BJ (cell line): ENCODE data around the gene LHFPL2. TPM values are rescaled to one million over a fixed set of nuclear protein-coding genes. Genes with fewer than 3 reads are reported as not detected.

Experiments used
- CTCF ChIA-PET: fragments of 350-600 bp; formaldehyde crosslinking; extraction: SDS; loops from one replicate; lab custom pipeline; 2021; ENCODE audit warnings: antibody characterized with exemption, inconsistent platforms; lab: Yijun Ruan, JAX
- POLR2A ChIA-PET: fragments of 300-600 bp; sonication (Branson Sonifier 250); formaldehyde crosslinking; extraction: SDS; loops from one replicate; lab custom pipeline; 2021; ENCODE audit warnings: antibody characterized with exemption; lab: Charles Lee
- DNase-seq: peaks from one replicate; pipeline ENCODE4 v3.0.0-alpha.2; 2011; ENCODE audit warnings: low read depth
- H3K27me3 ChIP-seq: 2 replicates; pipeline ENCODE4 v1.6.0; 2011; ENCODE audit warnings: low read length; ENCODE audit not compliant: control insufficient read depth, insufficient read depth
- H3K36me3 ChIP-seq: 2 replicates; pipeline ENCODE4 v1.5.1; 2011; ENCODE audit warnings: low read length; ENCODE audit not compliant: control insufficient read depth, insufficient read depth
- H3K4me3 ChIP-seq: 2 replicates; pipeline ENCODE4 v1.5.1; 2011; ENCODE audit warnings: low read depth, mild to moderate bottlenecking, control low read depth, low read length
- polyA plus RNA-seq: library from polyadenylated mRNA; depleted of rRNA; stranded (reverse); fragments of >200 nt; gene quantifications from 2 replicates; pipeline ENCODE4 v1.2.3, GENCODE V29; 2011
- TF ChIP-seq, protein P1 (sequence below): IDR thresholded peaks from 2 replicates; pipeline ENCODE4 v1.5.1; 2011; ENCODE audit warnings: low read depth, mild to moderate bottlenecking, control low read depth, inconsistent platforms, low read length, moderate library complexity; ENCODE audit not compliant: insufficient read depth

Gene LHFPL2
- polyA plus RNA-seq, 1 experiment = 4.4 TPM

DNA sequence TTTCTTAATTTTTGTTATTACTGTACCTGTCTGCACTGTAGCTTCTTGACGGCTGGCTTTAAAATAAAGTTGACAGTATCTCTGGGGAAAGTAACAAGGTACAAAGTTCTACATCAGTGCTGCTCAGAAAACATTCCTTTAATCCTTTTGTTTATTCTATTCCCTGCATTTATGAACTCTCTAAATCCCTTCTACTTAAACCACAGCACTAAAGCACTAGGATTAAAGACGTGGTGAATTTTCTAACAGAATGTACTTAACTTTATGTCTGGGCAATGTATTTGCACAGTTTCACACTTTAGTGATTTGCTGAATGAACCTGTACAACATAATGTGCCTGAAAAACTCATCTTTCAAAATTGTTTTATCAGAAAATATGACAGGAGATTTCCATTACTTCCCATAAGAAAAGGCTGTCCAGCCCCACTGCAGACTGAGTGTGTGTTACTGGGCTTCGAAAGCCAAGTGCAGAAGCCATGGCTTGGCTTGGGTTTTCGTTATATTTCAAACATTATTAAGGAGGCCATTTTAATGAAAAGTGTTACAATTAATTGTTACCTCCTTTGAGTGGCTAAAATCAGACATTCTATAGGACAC is 43.8 kb downstream of the LHFPL2 start:
- CTCF ChIA-PET = no interaction called here
- Histone ChIP-seq H3K36me3 (no peaks in the 10 kb centered on the region), H3K27me3 (no peaks in the 10 kb centered on the region), H3K4me3 (no peak overlapping the region)
- TF ChIP-seq, protein P1, sequence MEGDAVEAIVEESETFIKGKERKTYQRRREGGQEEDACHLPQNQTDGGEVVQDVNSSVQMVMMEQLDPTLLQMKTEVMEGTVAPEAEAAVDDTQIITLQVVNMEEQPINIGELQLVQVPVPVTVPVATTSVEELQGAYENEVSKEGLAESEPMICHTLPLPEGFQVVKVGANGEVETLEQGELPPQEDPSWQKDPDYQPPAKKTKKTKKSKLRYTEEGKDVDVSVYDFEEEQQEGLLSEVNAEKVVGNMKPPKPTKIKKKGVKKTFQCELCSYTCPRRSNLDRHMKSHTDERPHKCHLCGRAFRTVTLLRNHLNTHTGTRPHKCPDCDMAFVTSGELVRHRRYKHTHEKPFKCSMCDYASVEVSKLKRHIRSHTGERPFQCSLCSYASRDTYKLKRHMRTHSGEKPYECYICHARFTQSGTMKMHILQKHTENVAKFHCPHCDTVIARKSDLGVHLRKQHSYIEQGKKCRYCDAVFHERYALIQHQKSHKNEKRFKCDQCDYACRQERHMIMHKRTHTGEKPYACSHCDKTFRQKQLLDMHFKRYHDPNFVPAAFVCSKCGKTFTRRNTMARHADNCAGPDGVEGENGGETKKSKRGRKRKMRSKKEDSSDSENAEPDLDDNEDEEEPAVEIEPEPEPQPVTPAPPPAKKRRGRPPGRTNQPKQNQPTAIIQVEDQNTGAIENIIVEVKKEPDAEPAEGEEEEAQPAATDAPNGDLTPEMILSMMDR = no peak
- POLR2A ChIA-PET = no interaction called here
- DNase-seq = no peak

DNA sequence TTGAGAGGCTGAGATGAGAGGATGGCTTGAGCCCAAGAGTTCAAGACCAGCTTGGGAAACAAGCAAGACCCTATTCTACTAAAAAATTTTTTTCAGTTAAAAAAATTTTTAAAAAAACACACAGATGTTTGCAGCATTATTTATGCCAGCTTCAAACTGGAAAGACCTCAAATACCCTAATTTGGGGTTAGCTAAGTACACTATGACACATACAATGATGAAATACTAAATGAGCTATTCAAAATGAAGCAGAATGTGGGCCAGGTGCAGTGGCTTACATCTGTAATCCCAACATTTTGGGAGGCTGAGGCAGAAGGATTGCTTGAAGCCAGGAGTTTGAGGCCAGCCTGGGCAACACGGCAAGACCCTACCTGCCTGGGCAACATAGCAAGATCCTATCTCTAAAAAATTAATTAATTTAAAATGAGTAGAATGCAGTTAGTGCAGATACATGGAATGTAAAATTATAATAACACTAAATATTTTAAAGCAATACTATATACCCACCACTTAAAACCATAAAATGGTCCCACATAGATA is 44.9 kb downstream of the LHFPL2 start:
- Histone ChIP-seq H3K4me3 (no peak overlapping the region), H3K27me3 (no peaks in the 10 kb centered on the region), H3K36me3 (no peaks in the 10 kb centered on the region)
- POLR2A ChIA-PET = no interaction called here
- TF ChIP-seq, protein P1 = no peak
- CTCF ChIA-PET = no interaction called here
- DNase-seq = no peak

DNA sequence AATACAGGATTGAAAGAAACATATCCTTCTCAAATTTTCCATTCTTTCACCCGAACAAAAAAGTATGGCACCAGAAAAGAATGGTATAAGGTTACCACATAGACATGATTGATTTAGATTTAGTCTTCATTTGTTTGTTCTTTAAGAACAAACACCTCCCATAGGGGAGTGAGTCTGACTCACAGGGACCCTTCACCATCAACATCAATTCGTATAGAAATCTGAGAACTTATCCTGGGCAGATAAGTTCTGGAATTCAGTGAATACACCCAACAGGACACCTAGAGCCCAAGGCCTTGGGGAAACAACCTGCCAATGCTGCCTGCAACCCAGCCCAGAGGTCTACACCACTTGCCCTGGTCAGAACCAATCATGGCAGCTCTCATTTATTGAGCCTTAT is 46.2 kb downstream of the LHFPL2 start:
- POLR2A ChIA-PET = no interaction called here
- Histone ChIP-seq H3K36me3 (no peaks in the 10 kb centered on the region), H3K4me3 (no peak overlapping the region), H3K27me3 (no peaks in the 10 kb centered on the region)
- DNase-seq = no peak
- TF ChIP-seq, protein P1 = no peak
- CTCF ChIA-PET = interaction anchor here (0.9 kb wide), 1 partner anchor 31 kb away, joined by 3 read pairs; no protein-coding TSS in a partner anchor

DNA sequence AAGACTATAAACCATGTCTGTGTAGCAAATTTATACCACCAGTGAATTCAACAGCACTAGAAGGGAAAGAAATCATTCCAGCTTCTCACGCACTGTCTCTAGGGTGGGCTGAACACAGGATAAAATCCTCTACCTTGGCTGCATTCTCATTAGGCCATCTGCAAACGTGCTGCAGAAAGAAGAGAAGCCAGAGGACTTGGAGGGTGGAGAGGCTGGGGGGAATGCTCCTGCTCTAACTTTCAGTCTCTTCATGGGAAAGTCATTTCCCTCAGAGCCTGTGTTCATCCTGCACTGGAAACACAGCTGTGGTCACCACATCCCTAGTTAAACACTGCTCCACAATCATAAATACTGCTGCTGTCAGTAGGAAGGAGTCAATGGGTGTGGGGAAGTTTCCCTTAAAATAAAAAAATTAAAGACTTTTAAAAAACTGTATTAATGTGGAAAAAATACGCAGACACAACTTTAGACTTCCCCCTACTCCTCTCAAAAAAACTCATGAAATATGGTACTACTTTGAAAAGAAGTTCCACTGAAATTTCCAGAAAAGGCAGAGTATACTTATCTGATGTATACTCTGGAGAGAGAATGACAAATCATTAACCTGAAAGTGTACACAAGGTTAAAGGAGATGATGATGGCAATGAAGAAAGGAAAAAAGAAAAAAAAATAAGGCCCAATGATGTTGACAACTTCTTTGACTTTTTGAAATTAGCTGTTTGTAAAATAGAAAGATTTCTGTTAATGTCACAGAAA is 46.8 kb downstream of the LHFPL2 start:
- TF ChIP-seq, protein P1 = no peak
- H3K36me3 ChIP-seq = no peaks in the 10 kb centered on the region
- no peak overlapping the region for H3K4me3 ChIP-seq
- ChIA-PET POLR2A (no interaction called here), CTCF (interaction anchor here (0.8 to 2.3 kb wide), 4 partner anchors 8 to 31 kb away, joined by 3 to 6 read pairs (median 3); no protein-coding TSS in a partner anchor)
- DNase-seq = no peak
- no peaks in the 10 kb centered on the region for H3K27me3 ChIP-seq
